ENCODE results near the gene PRKN. TPM values are rescaled to one million over a fixed set of nuclear protein-coding genes. Genes with fewer than 3 reads are reported as not detected.
A peak's percentile ranks its signal among the peaks of the same experiment; 100 is the strongest.

The PRKN gene
- total RNA-seq, 1 donor from 2014 or later: 1.3 TPM

DNA sequence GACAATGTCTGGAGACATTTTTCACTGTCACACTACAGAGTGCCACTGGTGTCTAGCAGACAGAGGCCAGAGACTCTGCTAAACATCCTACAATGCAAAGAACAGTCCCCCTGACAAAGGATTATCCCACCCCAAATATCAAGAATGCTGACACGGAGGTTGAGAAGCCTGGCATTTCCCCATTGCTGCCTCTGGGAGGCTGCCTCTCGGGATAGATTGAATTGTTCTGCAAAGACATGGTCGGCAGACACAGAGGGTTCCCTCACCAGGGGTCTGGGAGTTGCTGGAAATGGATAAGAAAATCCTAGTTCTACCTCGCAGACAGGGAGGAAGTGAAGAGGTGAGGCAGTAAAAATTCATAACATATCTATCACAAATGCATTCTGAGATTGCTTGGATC lies 1287.3 kb downstream of the PRKN start:
- H3K9me3 Mint-ChIP-seq (ENCODE audit: unreplicated experiment): peaks cover 4% of the 10 kb centered on the region
- no peak overlapping the region for H3K27ac Mint-ChIP-seq (ENCODE audit: unreplicated experiment)
- H3K4me3 Mint-ChIP-seq (ENCODE audit: unreplicated experiment): no peak overlapping the region
- H3K9me3 ChIP-seq (ENCODE audit: insufficient read depth, low read depth, low read length): no peaks in the 10 kb centered on the region
- H3K4me1 Mint-ChIP-seq (ENCODE audit: low read depth, unreplicated experiment): peaks cover 17% of the 10 kb centered on the region
- H3K27ac ChIP-seq (ENCODE audit: low read depth, low read length): no peak overlapping the region
- H3K4me3 ChIP-seq (ENCODE audit: insufficient read depth, low read depth, low read length): no peak overlapping the region
- H2AFZ ChIP-seq (ENCODE audit: low read depth, low read length): no peak overlapping the region
- H3K36me3 Mint-ChIP-seq (ENCODE audit: low read depth, unreplicated experiment): no peaks in the 10 kb centered on the region
- no peaks in the 10 kb centered on the region for H3K27me3 ChIP-seq (ENCODE audit: insufficient read depth, low read length)
- TF ChIP-seq EZH2 (IDR thresholded peaks at IDR 0.05; ENCODE audit: insufficient read depth, low read length): no peak
- H3K9ac ChIP-seq (ENCODE audit: low read length): no peak overlapping the region
- H3K4me1 ChIP-seq (ENCODE audit: insufficient read depth, low read length): peaks cover 46% of the 10 kb centered on the region
- DNase-seq (ENCODE audit: low read depth) (no peak), FAIRE-seq (no peak)
- no peaks in the 10 kb centered on the region for H4K20me1 ChIP-seq (ENCODE audit: insufficient read depth, low read length)
- no peaks in the 10 kb centered on the region for H3K79me2 ChIP-seq (ENCODE audit: insufficient read depth, low read length)
- no peaks in the 10 kb centered on the region for H3K36me3 ChIP-seq (ENCODE audit: insufficient read depth, low read length)
- peaks cover 4% of the 10 kb centered on the region for H3K27me3 Mint-ChIP-seq (ENCODE audit: low read depth, unreplicated experiment)
- H3K4me2 ChIP-seq (ENCODE audit: low read length): no peak overlapping the region

DNA sequence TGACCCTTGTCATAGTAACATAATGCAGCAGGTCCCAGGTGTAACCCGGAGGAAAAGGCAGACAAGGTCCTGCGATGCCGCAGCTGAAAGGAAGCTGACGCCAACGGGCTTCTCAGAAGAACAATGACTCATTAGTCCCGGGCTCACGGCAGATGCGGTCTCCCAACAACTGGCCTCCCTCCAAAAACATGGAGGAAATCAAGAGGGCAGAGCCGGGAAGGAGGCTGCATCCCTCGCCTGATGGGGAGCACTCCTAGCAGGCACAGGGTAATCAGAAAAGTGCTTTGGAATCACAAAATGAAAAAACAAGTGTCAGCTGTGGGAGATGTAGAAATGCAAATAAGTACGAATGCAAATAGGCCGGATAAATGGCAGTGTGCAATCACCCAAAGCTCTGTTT lies 1288.5 kb downstream of the PRKN start:
- Mint-ChIP-seq H3K27ac (ENCODE audit: unreplicated experiment) (no peak overlapping the region), H3K36me3 (ENCODE audit: low read depth, unreplicated experiment) (no peaks in the 10 kb centered on the region), H3K9me3 (ENCODE audit: unreplicated experiment) (peaks cover 4% of the 10 kb centered on the region), H3K4me3 (ENCODE audit: unreplicated experiment) (no peak overlapping the region), H3K27me3 (ENCODE audit: low read depth, unreplicated experiment) (peaks cover 4% of the 10 kb centered on the region), H3K4me1 (ENCODE audit: low read depth, unreplicated experiment) (peaks cover 25% of the 10 kb centered on the region)
- Histone ChIP-seq H3K27ac (ENCODE audit: low read depth, low read length) (peak overlapping the region; percentile 94), H3K4me3 (ENCODE audit: insufficient read depth, low read depth, low read length) (peak overlapping the region; percentile 5), H3K9me3 (ENCODE audit: insufficient read depth, low read depth, low read length) (no peaks in the 10 kb centered on the region), H3K4me2 (ENCODE audit: low read length) (peak overlapping the region; percentile 66), H2AFZ (ENCODE audit: low read depth, low read length) (peak overlapping the region; percentile 75), H3K9ac (ENCODE audit: low read length) (peak overlapping the region; percentile 67), H3K79me2 (ENCODE audit: insufficient read depth, low read length) (no peaks in the 10 kb centered on the region), H3K4me1 (ENCODE audit: insufficient read depth, low read length) (peaks cover 43% of the 10 kb centered on the region), H4K20me1 (ENCODE audit: insufficient read depth, low read length) (no peaks in the 10 kb centered on the region), H3K27me3 (ENCODE audit: insufficient read depth, low read length) (no peaks in the 10 kb centered on the region), H3K36me3 (ENCODE audit: insufficient read depth, low read length) (no peaks in the 10 kb centered on the region)
- no peak for FAIRE-seq
- peak; percentile 97 for DNase-seq (ENCODE audit: low read depth)
- no peak for TF ChIP-seq EZH2 (IDR thresholded peaks at IDR 0.05; ENCODE audit: insufficient read depth, low read length)
- TF ChIP-seq, protein P1, sequence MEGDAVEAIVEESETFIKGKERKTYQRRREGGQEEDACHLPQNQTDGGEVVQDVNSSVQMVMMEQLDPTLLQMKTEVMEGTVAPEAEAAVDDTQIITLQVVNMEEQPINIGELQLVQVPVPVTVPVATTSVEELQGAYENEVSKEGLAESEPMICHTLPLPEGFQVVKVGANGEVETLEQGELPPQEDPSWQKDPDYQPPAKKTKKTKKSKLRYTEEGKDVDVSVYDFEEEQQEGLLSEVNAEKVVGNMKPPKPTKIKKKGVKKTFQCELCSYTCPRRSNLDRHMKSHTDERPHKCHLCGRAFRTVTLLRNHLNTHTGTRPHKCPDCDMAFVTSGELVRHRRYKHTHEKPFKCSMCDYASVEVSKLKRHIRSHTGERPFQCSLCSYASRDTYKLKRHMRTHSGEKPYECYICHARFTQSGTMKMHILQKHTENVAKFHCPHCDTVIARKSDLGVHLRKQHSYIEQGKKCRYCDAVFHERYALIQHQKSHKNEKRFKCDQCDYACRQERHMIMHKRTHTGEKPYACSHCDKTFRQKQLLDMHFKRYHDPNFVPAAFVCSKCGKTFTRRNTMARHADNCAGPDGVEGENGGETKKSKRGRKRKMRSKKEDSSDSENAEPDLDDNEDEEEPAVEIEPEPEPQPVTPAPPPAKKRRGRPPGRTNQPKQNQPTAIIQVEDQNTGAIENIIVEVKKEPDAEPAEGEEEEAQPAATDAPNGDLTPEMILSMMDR (IDR thresholded peaks at IDR 0.05; ENCODE audit: insufficient read depth, low read depth, low read length): no peak

DNA sequence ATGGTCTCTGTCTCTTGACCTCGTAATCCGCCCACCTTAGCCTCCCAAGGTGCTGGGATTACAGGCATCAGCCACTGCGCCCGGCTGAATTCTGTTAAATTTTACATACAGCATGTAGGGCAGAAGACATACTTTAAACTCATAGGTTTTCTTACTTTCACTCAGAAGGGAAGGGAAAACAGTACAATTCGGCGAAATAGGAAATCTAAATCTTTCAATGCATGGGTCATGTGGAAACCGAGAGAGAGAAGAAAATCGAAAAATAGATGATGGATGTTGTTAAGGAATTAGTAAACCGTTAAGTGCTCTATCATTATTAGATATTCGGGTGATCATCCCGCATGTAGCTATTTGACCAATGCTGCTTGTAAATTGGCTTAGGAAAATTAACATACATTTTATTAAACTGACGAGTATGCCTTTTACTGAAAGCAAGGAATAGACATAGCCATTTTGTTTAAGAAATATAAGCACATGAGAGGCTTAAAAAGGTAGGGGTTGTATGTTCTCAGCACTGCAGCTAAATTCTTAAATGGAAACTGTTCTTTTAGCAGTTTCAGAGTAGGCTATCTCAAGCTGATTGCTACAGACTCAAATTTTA lies 1289.0 kb downstream of the PRKN start:
- H3K9ac ChIP-seq (ENCODE audit: low read length): peak overlapping the region; percentile 67
- Mint-ChIP-seq H3K36me3 (ENCODE audit: low read depth, unreplicated experiment) (no peaks in the 10 kb centered on the region), H3K9me3 (ENCODE audit: unreplicated experiment) (peaks cover 4% of the 10 kb centered on the region), H3K27ac (ENCODE audit: unreplicated experiment) (no peak overlapping the region), H3K4me1 (ENCODE audit: low read depth, unreplicated experiment) (peaks cover 24% of the 10 kb centered on the region), H3K4me3 (ENCODE audit: unreplicated experiment) (no peak overlapping the region), H3K27me3 (ENCODE audit: low read depth, unreplicated experiment) (peaks cover 4% of the 10 kb centered on the region)
- peak overlapping the region; percentile 94 for H3K27ac ChIP-seq (ENCODE audit: low read depth, low read length)
- H3K4me2 ChIP-seq (ENCODE audit: low read length): peak overlapping the region; percentile 66
- no peak overlapping the region for H3K4me3 ChIP-seq (ENCODE audit: insufficient read depth, low read depth, low read length)
- DNase-seq (ENCODE audit: low read depth) (no peak), FAIRE-seq (peak; percentile 17)
- no peaks in the 10 kb centered on the region for H3K27me3 ChIP-seq (ENCODE audit: insufficient read depth, low read length)
- H2AFZ ChIP-seq (ENCODE audit: low read depth, low read length): peak overlapping the region; percentile 75
- no peaks in the 10 kb centered on the region for H4K20me1 ChIP-seq (ENCODE audit: insufficient read depth, low read length)
- no peaks in the 10 kb centered on the region for H3K36me3 ChIP-seq (ENCODE audit: insufficient read depth, low read length)
- H3K4me1 ChIP-seq (ENCODE audit: insufficient read depth, low read length): peaks cover 40% of the 10 kb centered on the region
- H3K9me3 ChIP-seq (ENCODE audit: insufficient read depth, low read depth, low read length): no peaks in the 10 kb centered on the region
- no peaks in the 10 kb centered on the region for H3K79me2 ChIP-seq (ENCODE audit: insufficient read depth, low read length)
- TF ChIP-seq EZH2 (IDR thresholded peaks at IDR 0.05; ENCODE audit: insufficient read depth, low read length): no peak
- TF ChIP-seq, protein P1 (IDR thresholded peaks at IDR 0.05; ENCODE audit: insufficient read depth, low read depth, low read length): no peak
